ENCODE results near the gene MAEA. TPM values are rescaled to one million over a fixed set of nuclear protein-coding genes. Genes with fewer than 3 reads are reported as not detected.

MAEA gene
- total RNA-seq, 4 donors from 2014 or later, result 33.1 to 60.1 (median 50.5) TPM

- TF ChIP-seq CTCF (IDR thresholded peaks at IDR 0.05; ENCODE audit: low read depth), result no peak
Observed at GRCh38 chr4:1378559-1379231, 89.0 kb downstream of the MAEA start.

GRCh38 chr4:1379351-1379781 lies 89.7 kb downstream of the MAEA start:
- no peak for TF ChIP-seq CTCF (IDR thresholded peaks at IDR 0.05; ENCODE audit: low read depth)

GRCh38 chr4:1379801-1380331 lies 90.2 kb downstream of the MAEA start:
- TF ChIP-seq CTCF (IDR thresholded peaks at IDR 0.05; ENCODE audit: low read depth), result no peak

- TF ChIP-seq CTCF (IDR thresholded peaks at IDR 0.05; ENCODE audit: low read depth), result no peak
Observed at GRCh38 chr4:1380368-1381151, 90.9 kb downstream of the MAEA start.

GRCh38 chr4:1381181-1381621 lies 91.5 kb downstream of the MAEA start:
- no peak for TF ChIP-seq CTCF (IDR thresholded peaks at IDR 0.05; ENCODE audit: low read depth)

GRCh38 chr4:1381944-1382541 lies 92.4 kb downstream of the MAEA start:
- TF ChIP-seq CTCF (IDR thresholded peaks at IDR 0.05; ENCODE audit: low read depth), result no peak
